HG02623 (cell line): ENCODE results near the gene ZDHHC19.
A peak's percentile ranks its signal among the peaks of the same experiment; 100 is the strongest.
"Not testable (repeated sequence)": the region's sequence is repeated elsewhere in the genome, so short reads cannot be mapped to it uniquely, and the experiment has no call there.

Experiments
- ATAC-seq: cut with Tn5 transposase; IDR thresholded peaks from one replicate; pipeline ENCODE4 v1.9.1; 2021; ENCODE audit warnings: moderate library complexity; ENCODE audit not compliant: unreplicated experiment

The ZDHHC19 gene

DNA sequence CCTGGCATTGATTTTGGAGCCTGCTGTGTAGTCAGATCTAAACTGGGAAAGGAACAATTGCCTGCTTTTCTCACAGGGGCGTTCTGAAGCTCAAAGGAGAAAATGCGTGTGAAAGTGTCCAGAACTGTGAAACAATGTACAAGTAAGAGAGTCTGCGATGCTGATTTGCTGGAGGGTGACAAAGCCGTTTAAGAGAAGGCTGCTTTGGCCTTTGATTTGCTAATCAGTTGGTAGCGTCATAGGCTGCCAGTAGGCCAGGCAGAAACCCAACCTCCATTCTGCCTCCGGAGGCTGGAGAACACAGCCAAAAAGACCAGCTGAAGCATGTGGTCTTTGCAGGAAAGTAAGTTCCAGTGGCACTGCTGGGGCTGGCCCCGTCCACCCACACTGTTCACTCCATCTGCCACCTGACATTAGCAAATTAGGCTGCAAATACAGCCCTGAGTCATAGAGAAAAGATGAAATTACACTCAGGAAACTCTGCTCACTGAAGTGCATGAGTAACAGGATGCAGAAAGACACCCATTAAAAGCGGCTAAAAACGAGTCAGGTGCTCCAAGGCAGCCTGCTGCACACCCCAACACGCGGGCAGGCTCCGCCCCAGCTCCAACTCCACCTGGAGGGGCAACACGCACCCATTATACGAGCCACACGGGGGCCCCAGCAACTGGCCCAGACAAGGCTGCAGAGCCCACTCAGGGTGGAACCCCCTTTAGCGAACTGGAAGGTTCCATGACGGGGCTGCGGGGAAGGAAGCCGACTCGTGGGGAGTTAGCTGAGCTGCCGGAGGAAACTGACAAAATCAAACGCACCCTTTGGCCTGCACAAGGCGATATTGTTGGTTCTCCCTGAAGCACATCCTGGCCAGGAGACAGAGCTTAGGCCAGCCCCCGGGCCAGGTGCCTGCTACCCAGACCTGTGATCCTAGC, 31.6 kb downstream of the ZDHHC19 start:
- peak; percentile 62 for ATAC-seq

DNA sequence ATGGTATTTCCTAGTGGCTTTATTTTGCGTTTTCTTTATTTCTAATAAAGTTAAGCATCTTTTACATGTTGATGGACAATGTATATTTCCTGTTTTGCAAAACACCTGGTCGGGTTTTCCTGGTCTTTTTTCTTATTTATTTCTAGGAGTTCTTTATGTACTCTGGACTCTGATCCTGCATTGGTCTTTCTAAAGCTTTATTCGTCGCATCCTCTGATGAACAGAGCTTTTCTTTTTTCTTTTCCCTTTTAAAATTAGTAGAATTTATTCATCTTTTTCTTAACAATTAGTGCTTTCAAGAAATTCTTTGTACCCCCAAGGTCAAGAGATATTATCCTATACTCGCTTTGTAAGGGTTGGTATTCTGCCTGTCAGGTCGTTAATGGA, 32.2 kb downstream of the ZDHHC19 start:
- ATAC-seq: no peak

DNA sequence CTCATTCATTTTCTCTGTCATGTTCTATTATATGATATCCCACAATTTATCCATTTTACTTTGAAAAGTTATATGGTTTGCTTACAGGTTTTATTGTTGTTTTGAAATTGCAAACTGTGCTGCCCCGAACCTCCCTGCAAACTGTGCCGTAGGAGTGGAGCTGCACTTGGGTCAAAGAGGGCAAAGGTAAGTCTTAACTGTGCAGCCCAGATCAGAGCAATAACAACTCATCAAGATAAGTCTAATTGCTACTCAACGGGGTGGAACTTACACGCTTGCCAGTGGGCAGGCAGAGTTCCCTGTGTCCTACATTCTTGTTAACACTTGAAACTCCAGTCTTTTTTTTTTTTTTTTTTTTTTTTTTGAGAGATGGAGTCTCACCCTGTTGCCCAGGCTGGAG, 33.2 kb downstream of the ZDHHC19 start:
- no peak for ATAC-seq

DNA sequence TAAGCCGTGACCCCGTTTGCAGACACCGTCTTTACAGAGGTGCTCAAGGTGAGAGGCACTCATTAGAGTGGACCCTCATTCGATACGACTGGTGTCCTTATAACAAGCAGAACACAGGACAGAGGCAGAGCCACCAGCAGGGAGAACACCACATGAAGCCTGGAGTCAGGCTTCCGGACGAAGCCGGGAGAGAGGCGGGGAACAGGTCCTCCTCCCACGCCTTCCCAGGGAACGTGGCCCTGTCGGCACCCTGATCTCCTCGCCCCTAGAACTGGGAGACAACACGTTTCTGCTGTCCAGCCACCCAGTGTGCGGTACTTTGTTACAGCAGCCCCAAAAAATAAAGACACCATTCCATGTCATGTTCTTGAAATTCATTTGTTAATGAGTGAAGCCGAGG, 33.6 kb downstream of the ZDHHC19 start:
- ATAC-seq: no peak

DNA sequence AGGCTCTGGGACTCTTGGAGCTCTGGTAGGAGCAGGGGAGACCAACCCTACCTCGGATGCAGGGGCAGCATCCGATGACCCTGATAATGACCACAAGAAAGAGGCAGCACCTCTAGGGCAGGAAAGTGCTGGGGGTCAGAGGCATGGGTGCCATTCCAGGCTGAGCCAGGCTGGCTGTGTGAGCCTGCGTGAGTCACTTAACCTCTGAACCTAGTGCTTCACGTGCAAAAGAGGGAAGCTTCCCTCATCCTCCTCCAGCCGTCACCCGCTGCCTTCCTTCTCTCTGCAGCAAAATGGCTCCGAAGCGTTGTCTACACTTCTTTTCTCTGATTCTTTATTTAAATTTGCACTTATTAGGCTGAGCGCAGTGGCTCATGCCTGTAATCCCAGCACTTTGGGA, 35.5 kb downstream of the ZDHHC19 start:
- ATAC-seq: no peak

DNA sequence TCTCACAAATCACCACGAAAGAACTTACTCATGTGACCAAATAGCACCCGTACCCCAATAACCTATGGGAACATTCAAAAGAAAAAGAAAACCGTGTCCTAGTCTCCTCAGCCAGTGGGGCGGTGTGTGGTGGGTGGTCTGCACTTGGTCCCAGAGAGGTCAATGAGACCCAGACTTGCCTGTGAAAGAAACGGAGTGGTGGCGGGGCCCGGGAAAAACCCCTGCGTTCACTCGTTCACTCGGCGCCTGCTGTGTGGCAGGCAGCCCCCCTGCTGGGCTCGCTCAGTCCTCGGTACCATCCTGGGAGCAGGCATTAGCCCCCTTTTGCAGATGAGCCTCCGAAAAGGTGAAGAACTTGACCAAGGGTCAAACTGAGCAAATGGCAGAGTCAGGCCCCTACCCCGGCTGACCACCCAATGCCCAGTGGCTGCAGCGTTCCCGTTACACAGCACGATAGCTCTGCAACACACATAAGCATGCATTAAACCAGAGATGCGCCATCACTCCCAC, 36.0 kb downstream of the ZDHHC19 start:
- ATAC-seq: no peak

DNA sequence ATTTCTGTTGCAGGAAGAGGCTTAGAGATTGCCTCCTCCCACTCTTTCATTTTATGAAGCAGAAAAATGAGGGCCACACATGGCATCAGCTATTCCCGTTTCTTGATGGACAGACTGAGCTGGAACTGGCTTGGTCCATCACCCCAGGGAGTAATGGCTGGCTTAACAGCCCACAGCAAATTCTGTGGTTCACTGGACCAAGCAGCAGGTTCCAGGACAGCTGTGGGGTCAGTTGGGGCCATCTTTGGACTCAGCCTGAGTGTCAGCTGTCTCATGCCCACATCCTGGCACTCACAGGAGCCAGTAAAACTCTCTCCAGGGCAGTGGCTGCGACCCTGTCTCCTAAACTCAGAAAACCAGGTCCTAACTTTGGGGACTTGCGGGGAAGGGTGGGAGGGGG, 36.5 kb downstream of the ZDHHC19 start:
- no peak for ATAC-seq

DNA sequence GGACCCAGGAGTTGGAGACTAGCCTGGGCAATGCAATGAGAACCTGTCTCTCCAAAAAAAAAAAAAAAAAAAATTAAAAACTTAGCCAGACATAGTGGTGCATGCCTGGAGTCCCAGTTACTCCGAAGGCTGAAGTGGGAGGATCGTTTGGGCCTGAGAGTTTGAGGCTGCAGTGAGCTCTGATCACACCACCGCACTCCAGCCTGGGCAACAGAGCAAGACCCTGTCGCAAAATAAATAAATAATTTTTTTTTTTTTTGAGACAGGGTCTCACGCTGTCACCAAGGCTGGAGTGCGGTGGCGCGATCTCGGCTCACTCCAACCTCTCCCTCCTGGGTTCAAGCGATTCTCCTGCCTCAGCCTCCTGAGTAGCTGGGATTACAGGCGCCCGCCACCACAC, 40.9 kb downstream of the ZDHHC19 start:
- ATAC-seq: not testable (repeated sequence)

DNA sequence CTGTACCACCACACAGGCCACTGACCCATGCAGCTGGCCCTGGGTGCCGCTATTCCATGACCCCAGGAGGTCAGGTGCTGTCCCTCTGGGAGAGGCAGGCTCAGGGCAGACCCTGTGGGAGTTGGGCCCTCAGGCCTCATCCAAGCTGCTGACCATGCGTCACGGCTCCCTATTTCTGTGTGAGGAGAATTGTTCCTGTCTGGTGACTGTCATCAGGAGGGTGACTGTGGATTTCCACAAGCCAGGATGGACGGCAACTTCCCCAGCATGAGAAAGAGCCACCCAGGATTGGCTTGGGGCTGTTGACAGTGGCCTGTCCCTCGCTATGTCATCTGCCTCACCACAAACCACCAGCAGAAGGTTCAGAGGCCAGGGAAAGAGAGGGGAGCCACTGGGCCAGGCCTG, 41.4 kb downstream of the ZDHHC19 start:
- ATAC-seq: no peak

DNA sequence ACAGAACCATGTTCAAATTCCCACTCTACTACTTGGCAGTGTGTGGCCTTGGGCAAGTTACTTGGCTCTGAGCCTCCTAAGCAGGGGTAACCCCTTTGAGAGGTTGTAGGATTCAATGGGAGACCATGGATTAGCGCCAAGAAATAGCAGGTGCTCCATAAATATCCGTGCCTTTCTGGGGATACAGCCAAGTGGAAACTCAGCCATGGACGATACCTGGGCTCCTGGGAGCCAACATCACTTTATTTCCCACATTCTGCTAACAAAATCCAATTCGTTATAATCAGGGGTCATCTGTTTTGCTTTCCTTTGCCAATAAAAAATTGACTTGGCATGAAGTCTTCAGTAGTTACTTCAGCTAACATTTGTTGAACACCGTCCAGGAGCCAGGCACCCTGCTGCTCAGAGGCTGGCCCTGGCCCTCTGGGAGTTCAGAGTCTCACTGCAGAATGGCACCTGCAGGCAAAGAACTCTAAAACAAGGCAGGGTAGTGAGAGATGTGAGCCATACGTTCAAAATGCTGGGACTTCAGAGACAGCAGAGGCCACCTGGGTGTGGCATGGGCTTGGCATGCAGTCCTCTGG, 42.3 kb downstream of the ZDHHC19 start:
- ATAC-seq: no peak

DNA sequence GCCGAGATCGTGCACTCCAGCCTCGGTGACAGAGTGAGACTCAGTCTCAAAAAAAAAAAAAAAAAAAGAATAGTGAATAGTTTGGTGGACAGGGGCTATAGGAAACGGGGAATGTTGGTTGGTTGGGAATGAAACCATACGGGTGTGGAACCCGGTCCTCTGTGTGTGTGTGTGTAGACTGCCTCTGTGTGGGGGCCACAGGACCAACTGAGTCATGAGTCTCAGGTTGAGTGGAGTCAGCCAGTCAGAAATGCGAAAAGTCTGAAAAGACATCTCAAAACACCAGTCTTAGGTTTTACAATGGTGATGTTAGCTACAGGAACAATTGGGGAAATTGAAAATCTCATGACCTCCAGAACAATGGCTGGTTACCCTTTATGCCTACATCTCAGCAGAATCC, 44.5 kb downstream of the ZDHHC19 start:
- no peak for ATAC-seq

DNA sequence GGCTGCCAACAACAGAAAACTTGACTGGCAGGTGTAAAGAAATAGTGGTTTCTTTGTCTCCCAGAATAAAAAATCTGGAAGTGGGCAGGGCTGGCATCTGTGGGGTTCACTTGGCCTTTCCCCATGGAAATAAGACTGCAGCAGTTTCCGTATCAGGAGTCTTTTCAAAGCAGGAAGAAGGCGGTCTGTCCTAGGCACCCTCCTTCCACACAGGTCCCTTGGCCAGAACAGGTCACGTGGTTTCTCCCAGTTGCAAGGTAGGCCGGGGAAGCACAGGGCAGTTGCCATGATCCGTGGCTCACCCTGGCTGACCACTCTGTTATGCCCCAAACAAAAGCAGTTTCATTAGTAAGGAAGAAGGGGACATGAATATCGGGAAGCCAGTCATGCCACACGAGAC, 45.4 kb downstream of the ZDHHC19 start:
- no peak for ATAC-seq

DNA sequence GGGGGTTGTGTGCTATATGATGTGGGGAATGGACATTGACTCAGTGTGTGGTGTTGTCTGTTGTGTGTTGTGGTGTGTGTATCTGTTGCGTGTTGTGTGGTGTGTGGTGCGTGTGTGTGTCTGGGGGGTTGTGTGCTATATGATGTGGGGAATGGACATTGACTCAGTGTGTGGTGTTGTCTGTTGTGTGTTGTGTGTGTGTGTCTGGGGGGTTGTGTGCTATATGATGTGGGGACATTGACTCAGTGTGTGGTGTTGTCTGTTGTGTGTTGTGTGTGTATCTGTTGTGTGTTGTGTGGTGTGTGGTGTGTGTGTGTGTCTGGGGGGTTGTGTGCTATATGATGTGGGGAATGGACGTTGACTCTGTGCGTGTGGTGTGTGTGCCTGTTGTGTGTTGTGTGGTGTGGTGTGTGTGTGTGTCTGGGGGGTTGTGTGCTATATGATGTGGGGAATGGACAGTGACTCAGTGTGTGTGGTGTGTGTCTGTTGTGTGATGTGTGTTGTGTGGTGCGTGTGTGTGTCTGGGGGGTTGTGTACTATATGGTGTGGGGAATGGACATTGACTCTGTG, 46.1 kb downstream of the ZDHHC19 start:
- ATAC-seq: not testable (repeated sequence)

DNA sequence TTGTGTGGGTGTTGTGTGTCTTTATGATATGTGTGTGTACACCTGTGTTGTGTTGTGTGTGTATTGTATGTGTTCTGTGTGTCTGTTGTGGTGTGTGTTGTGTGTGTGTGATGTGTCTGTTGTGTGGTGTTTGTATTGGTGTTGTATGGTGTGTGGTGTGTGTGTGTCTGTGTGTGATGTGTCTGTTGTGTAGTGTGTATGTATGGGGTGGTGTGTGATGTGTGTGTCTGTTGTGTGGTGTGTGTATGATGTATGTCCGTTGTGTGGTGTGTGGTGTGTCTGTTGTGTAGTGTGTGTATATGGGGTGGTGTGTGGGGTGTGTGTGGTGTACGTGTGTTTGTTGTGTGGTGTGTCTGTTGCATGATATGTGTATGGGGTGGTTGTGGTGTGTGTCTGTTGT, 46.6 kb downstream of the ZDHHC19 start:
- ATAC-seq: no peak

DNA sequence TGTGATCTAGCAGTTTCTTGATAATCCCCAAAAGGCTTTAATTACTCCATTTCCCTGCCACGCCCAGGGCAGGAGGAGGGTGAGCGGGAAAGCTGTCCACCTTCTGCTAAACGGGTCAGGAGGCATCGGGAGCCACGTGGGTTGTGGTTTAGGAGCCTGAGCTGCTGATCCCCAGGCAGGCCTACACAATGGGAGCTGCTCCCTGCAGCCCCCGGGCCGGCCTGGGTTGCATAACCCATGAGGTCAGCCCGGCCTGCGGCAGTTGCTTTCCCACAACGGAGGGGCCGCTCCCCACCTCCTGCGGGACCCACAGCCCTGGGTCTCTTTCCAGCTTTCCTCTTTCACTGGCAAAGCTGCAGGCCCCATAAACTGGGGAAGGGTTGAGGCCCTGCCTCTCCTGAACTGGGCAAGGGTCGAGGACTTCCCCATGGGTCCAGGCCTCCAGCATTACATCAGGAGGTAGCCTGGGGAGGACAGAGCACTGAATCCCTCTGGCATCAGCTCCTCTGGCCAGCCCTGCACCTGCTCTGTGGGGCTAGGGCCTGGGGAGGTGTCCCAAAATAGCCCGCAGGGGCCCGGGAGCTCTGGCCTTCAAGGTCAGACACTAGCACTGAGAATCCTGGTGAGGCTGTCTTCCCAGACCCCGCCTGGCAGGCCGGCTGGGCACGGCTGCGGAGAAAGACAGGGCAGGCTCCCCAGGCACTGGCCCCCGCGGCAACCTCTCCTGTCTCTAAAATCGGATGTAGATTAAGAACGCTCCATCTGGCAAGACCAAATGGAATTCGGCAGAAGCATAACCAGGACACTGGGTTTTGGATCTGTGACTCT, 47.3 kb downstream of the ZDHHC19 start:
- ATAC-seq: no peak

DNA sequence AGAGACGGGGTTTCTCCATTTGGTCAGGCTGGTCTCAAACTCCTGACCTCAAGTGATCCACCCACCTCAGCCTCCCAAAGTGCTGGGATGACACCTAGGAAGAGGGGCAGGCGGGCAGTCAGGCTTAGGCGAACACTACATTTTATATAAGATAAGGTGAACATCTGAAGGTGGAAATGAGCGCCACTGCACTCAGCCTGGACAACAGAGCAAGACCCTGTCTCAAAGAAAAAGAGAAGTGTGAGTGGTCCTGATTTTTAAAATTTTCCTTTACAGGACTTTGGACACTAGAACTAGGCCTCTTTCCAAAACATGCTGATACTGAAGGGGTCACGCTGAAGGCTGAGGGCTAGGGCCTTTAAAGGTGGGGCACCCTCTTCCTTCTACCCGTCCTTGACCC, 48.0 kb downstream of the ZDHHC19 start:
- ATAC-seq: no peak

DNA sequence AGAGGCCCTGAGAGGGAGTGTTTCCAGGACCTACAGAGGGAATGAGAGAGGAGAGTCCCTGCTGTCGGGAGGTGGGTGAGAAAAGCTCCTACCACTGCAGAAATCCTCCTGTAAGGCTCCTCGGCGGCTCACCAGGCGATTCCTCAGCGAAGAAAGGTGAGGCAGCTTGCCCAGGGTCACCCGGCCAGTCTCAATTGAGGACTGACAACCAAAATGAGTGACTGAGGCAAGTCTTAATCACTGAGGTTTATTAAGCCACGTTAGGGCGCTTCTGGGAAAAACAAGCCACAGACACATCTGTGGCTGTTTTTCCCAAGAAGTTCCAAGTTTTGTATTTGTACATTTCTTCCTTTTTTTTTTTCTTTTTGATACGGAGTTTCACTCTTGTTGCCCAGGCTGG, 48.5 kb downstream of the ZDHHC19 start:
- no peak for ATAC-seq

DNA sequence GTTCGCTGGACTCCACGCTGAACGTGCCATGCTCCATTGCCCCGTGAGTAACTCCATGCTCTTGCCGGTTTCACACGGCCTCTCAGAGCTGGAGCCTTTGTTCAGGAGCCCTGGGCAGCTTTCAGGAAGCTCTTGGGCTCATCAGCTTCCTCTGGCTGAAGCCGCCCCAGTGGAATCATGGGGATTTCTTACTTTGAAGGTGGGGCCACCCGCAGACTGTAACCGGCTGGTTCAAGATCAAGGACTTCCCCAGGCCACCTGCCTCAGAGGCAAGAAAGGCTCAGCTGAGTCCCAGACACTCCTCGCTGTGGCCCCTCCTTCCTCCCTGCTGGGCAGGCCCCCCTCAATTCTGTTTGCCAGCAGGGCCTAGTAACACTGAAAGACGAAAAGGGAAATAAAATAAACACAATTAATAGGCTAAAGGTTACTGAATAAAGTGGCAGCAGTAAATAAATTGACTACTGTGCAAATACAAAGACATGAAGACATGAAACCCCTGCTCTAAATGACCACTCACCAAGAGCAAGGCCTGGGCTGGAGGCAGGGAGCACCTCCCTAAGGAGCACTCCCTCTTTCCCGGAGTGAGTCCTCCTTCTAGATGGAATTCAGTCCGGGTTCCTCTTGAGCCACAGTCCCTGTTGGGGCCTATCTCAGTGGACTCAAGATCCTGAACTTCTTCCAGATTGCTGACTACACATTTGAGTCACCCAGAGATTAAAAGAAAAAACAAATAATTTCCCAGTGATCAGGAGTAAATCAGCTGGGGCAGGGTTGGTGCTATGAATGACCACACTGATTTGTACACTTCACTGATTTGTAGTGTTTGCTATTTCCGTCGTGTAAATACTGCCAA, 51.0 kb downstream of the ZDHHC19 start:
- ATAC-seq: peak; percentile 88

DNA sequence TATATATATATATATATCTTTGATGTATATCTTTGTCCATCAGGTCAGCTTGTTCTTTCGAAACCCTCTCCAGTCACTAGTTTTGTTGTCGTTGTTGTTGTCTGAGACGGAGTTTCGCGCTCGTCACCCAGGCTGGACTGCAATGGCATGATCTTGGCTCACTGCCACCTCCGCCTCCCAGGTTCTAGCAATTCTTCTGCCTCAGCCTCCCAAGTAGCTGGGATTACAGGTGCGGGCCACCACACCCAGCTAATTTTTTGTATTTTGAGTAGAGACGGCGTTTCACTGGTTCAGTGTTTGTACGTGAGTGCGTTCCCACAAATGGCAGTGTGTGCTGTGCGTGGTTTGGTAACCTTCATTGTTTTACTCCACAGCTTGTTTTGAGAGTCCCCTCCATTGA, 51.7 kb downstream of the ZDHHC19 start:
- ATAC-seq: no peak

DNA sequence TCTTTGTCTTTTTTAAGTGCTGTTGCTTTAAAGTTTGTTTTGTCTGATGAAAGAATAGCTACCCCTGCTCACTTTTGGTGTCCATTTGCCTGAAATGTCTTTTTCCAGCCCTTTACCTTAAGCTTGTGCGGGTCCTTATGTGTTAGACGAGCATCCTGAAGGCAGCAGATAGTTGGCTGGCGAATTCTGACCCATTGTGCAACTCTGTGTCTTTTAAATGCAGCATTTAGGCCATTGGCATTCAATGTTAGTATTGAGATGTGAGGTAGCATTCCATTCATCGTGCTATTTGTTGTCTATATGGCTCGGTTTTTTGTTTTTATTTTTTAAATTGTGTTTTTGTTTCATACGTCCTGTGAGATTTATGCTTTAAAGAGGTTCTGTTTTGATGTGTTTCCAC, 55.0 kb downstream of the ZDHHC19 start:
- ATAC-seq: no peak
